ENCODE results near the gene MYLK2. TPM values are rescaled to one million over a fixed set of nuclear protein-coding genes. Genes with fewer than 3 reads are reported as not detected.

MYLK2 gene
- total and polyA plus RNA-seq, 5 experiments from 2014 or later = not detected

DNA sequence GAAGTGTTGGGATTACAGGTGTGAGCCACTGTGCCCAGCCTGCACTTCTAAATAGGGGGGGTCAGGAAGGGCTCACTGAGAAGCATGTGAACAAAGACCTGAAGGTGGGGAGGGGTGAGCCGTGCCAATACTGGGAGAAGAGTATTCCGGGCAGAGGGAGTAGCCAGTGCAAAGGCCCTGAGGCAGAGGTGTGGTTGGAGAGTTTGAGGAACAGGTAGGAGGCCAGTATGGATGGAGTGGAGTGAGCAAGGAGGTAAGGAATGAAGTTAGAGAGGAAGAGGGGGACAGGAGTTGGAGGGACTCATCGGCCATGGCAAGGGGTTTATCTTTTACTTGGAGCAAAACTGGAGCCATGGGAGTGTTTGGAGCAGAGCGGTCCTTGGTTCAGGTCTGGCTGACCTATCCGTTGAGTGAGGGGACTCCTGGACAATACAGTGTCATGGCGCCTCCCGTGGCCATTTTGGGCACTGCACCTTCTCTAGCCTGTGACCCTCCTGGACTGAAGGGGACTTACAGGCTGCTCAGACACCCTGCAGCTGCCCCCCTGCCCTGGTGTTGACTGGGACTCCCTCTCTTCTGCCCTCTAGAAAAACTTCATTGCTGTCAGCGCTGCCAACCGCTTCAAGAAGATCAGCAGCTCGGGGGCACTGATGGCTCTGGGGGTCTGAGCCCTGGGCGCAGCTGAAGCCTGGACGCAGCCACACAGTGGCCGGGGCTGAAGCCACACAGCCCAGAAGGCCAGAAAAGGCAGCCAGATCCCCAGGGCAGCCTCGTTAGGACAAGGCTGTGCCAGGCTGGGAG lies 14.2 kb downstream of the MYLK2 start:
- no peak overlapping the region for H3K4me3 Mint-ChIP-seq
- no peaks in the 10 kb centered on the region for H3K9me3 Mint-ChIP-seq
- H3K27me3 Mint-ChIP-seq = no peaks in the 10 kb centered on the region
- no peaks in the 10 kb centered on the region for H3K36me3 Mint-ChIP-seq
- H3K27ac Mint-ChIP-seq = peak overlapping the region in 2 of 10 donors; percentile 4 to 24
- H3K4me1 Mint-ChIP-seq = peaks cover 0 to 11% (median 4%) of the 10 kb centered on the region in 4 donors
- POLR2A ChIA-PET = no interaction called here
- ATAC-seq (peak in 1 of 2 donors; percentile 44), DNase-seq (peak in 8 of 10 donors; percentile 7 to 52 (median 33))

GRCh38 chr20:31833931-31834521 lies 14.9 kb downstream of the MYLK2 start:
- H3K4me3 Mint-ChIP-seq = no peak overlapping the region

GRCh38 chr20:31835554-31835953 lies 16.4 kb downstream of the MYLK2 start:
- H3K27me3 Mint-ChIP-seq = no peaks in the 10 kb centered on the region
- H3K9me3 Mint-ChIP-seq = no peaks in the 10 kb centered on the region
- no peaks in the 10 kb centered on the region for H3K36me3 Mint-ChIP-seq
- POLR2A ChIA-PET = no interaction called here
- peaks cover 0 to 11% (median 4%) of the 10 kb centered on the region in 4 donors for H3K4me1 Mint-ChIP-seq
- ATAC-seq = no peak
- DNase-seq = no peak
- no peak overlapping the region for H3K4me3 Mint-ChIP-seq
- H3K27ac Mint-ChIP-seq = no peak overlapping the region

More at GRCh38 chr20:31833931-31834521, 14.9 kb downstream of the MYLK2 start:
- H3K4me1 Mint-ChIP-seq = peaks cover 0 to 11% (median 4%) of the 10 kb centered on the region in 4 donors
- no peak overlapping the region for H3K27ac Mint-ChIP-seq
- no peak for DNase-seq
- H3K36me3 Mint-ChIP-seq = no peaks in the 10 kb centered on the region
- POLR2A ChIA-PET = no interaction called here
- ATAC-seq = no peak
- no peaks in the 10 kb centered on the region for H3K9me3 Mint-ChIP-seq
- no peaks in the 10 kb centered on the region for H3K27me3 Mint-ChIP-seq

DNA sequence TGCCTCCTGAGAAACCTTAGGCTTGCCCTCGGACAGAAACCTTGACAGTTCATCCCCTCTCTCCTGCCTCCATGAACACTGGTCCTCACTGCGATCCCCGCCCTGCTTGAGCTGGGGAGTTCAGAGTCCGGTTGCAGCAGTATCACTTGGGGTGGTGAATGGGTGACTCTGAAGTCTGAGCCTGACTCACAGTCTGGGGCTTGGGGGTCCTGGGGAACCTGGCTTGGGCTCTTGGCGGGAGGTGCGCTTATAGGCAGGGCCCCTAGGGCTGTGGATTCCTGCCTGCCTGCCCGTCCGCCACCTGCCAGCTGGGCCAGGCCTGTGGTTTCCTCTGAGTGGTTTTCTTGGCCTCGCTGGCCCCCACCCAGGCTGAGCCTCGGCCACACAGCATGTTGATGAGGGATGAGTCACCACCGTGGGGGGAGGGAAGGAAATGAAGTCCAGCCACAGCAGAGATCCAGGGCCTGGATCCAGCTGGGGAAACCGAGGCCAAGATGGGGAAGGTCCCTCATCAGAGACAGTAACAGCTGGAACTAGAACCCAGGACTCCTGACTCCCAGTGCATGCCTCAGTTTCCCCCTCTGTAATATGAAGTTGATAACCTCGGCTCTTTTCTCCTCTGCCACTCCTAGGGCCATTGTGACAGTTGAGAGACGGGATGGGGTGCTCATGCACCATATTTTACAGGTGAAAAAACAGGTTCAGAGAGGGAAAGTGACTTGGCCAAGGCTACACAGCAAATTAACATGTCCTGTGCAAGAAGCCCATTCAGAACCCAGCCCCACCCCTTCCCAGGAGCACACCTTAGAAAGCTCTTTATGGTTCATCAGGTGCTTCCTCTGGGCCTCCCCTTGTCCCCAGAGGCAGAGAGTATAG lies 17.1 kb downstream of the MYLK2 start:
- POLR2A ChIA-PET = no interaction called here
- Mint-ChIP-seq H3K9me3 (no peaks in the 10 kb centered on the region), H3K27me3 (no peaks in the 10 kb centered on the region), H3K36me3 (no peaks in the 10 kb centered on the region), H3K27ac (no peak overlapping the region), H3K4me1 (peaks cover 0 to 11% (median 4%) of the 10 kb centered on the region in 4 donors), H3K4me3 (no peak overlapping the region)
- DNase-seq (peak in 1 of 10 donors; percentile 17), ATAC-seq (no peak)

DNA sequence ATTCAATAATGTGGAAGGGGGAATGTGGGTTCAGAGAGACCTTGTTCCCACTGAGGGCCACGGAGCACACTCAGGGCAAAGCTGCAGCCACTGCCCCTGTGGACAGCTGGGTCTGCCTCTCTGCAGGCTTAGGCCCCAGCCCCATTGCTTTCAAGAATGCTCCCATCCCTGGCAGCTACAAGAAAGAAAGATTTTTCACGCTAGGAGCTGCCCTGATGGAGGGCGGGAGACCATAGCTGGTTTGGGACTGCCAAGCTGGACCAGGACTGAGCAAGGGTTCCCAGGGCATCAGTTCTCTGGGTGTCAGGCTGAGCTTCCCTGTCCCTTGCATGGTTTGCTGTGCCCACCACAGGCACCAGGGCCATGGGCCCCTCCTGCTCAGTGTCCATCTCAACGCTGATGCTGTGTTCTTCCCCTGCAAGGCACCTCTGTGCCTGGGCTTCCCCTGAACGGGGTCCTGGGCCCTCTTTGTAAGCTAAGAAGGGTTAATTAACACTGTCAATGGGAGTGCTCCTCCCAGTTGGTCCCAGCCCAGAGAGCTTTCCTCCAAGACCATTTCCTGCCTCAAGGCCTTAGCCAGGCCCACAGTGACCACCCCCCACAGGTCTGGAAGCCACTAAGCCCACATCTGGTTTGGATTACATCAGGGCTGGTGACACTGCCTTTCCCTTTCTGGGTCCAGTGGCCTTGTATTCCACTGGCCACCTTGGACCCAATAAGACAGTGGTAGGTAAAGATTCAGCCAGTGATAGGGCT lies 17.9 kb downstream of the MYLK2 start:
- no peak overlapping the region for H3K27ac Mint-ChIP-seq
- DNase-seq (no peak), ATAC-seq (no peak)
- POLR2A ChIA-PET = no interaction called here
- H3K9me3 Mint-ChIP-seq = no peaks in the 10 kb centered on the region
- H3K4me3 Mint-ChIP-seq = no peak overlapping the region
- H3K4me1 Mint-ChIP-seq = peaks cover 0 to 11% (median 4%) of the 10 kb centered on the region in 4 donors
- no peaks in the 10 kb centered on the region for H3K27me3 Mint-ChIP-seq
- no peaks in the 10 kb centered on the region for H3K36me3 Mint-ChIP-seq

GRCh38 chr20:31837896-31838397 lies 18.8 kb downstream of the MYLK2 start:
- H3K4me3 Mint-ChIP-seq = no peak overlapping the region
- ATAC-seq = no peak
- no peak overlapping the region for H3K27ac Mint-ChIP-seq
- H3K4me1 Mint-ChIP-seq = peaks cover 0 to 11% (median 4%) of the 10 kb centered on the region in 4 donors
- DNase-seq = no peak
- H3K27me3 Mint-ChIP-seq = no peaks in the 10 kb centered on the region
- H3K36me3 Mint-ChIP-seq = no peaks in the 10 kb centered on the region
- POLR2A ChIA-PET = no interaction called here
- no peaks in the 10 kb centered on the region for H3K9me3 Mint-ChIP-seq

GRCh38 chr20:31838646-31839292 lies 19.6 kb downstream of the MYLK2 start:
- H3K9me3 Mint-ChIP-seq = no peaks in the 10 kb centered on the region
- DNase-seq = no peak
- H3K27ac Mint-ChIP-seq = no peak overlapping the region
- no peak for ATAC-seq
- no peak overlapping the region for H3K4me3 Mint-ChIP-seq
- H3K36me3 Mint-ChIP-seq = no peaks in the 10 kb centered on the region
- no peaks in the 10 kb centered on the region for H3K27me3 Mint-ChIP-seq
- H3K4me1 Mint-ChIP-seq = peaks cover 0 to 9% (median 4%) of the 10 kb centered on the region in 4 donors
- POLR2A ChIA-PET = no interaction called here

DNA sequence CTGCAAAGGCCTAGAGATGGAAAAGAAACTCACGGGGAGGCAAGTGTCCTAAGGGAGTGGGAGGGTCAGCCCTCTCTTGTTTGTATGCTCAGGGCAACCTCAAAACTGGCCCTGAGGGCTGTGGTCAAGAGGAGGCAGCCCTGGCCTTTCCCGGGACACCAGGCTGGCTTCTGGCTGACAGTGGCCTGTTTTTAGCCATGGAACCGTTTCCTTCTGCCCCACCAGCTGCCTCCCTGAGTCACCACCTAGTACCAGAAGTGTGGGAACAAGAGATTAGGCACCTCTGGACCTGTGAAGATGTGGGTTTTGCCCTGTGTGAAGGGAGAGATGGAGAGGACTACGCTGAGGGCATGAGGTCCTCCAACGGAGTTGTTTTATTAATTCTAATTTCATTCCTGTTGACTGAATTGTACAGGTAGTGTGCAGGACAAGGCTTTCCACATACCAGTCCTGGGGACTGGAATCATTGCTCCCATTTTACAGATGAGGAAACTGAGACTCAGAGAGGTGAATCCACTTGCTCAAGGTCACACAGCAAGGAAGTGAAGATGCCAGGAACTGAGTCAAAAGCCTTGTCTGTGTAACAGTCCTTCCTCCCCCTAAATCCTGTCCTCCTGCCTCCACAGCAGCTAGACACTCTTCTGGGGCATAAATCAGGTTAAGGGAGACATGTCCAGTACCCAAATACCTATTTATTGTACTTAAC lies 20.8 kb downstream of the MYLK2 start:
- H3K36me3 Mint-ChIP-seq = no peaks in the 10 kb centered on the region
- H3K27ac Mint-ChIP-seq = no peak overlapping the region
- no peak for DNase-seq
- no peak overlapping the region for H3K4me3 Mint-ChIP-seq
- ATAC-seq = no peak
- H3K4me1 Mint-ChIP-seq = peaks cover 0 to 9% (median 4%) of the 10 kb centered on the region in 4 donors
- no peaks in the 10 kb centered on the region for H3K27me3 Mint-ChIP-seq
- no peaks in the 10 kb centered on the region for H3K9me3 Mint-ChIP-seq
- POLR2A ChIA-PET = no interaction called here

- Mint-ChIP-seq H3K27ac (no peak overlapping the region), H3K27me3 (no peaks in the 10 kb centered on the region), H3K9me3 (no peaks in the 10 kb centered on the region), H3K36me3 (no peaks in the 10 kb centered on the region), H3K4me1 (peaks cover 0 to 5% (median 2%) of the 10 kb centered on the region in 4 donors), H3K4me3 (no peak overlapping the region)
- ATAC-seq = no peak
- no peak for DNase-seq
- POLR2A ChIA-PET = interaction anchor here (0.5 kb wide), 1 partner anchor 1527 kb away, joined by 4 read pairs; no protein-coding TSS in a partner anchor
These were observed 22.0 kb downstream of the MYLK2 start for GRCh38 chr20:31840906-31841816.

DNA sequence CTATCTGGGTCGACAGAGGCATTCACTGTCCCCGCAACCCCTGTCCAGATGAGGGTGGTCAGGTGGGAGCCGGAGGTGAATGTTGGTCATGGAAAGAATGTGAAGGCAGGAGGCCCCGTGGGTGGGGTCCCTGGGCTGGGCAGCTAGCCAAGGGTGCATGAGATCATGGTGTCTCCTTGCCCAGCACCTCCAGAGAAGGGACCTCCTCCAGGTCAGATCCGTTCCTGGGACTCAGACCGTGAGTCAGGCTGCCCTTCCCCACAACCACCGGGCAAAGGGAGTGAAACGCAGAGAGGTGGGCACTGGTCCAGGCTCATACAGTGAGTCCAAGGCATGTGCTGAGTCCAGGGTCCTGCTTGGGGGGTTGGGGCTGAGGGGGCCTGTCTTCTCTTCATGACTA lies 22.8 kb downstream of the MYLK2 start:
- Mint-ChIP-seq H3K9me3 (no peaks in the 10 kb centered on the region), H3K27ac (no peak overlapping the region), H3K4me1 (no peaks in the 10 kb centered on the region), H3K27me3 (peaks cover 0 to 2% (median 0%) of the 10 kb centered on the region in 5 donors), H3K4me3 (no peak overlapping the region), H3K36me3 (no peaks in the 10 kb centered on the region)
- DNase-seq = no peak
- ATAC-seq = no peak
- POLR2A ChIA-PET = no interaction called here
